WTC11 (cell line): ENCODE results near the gene PDZD2. TPM values are rescaled to one million over a fixed set of nuclear protein-coding genes. Genes with fewer than 3 reads are reported as not detected.
A peak's percentile ranks its signal among the peaks of the same experiment; 100 is the strongest.
"Not testable (repeated sequence)": the region's sequence is repeated elsewhere in the genome, so short reads cannot be mapped to it uniquely, and the experiment has no call there.

ENCODE experiments used
- ATAC-seq: fragments of 200-7000 bp; cut with Tn5 transposase; 2 replicates; pipeline ENCODE4 v1.10.0; 2021; ENCODE audit warnings: mild to moderate bottlenecking, moderate library complexity
- CTCF ChIA-PET: fragments of 300-600 bp; sonication (Branson Sonifier 250); formaldehyde crosslinking; loops from one replicate; lab custom pipeline; 2021; ENCODE audit warnings: antibody characterized with exemption; lab: Charles Lee
- POLR2A ChIA-PET: fragments of 350-600 bp; sonication (Branson Sonifier 250); formaldehyde crosslinking; loops from one replicate; lab custom pipeline; 2021; ENCODE audit warnings: antibody characterized with exemption; lab: Charles Lee
- DNase-seq: peaks from one replicate; pipeline ENCODE4 v3.0.0; 2021; ENCODE audit warnings: low spot score
- H3K27ac Mint-ChIP-seq: 2 replicates; pipeline ENCODE4 v1.8.0; 2021; ENCODE audit warnings: mixed read lengths
- H3K27me3 Mint-ChIP-seq: 2 replicates; pipeline ENCODE4 v1.8.0; 2021; ENCODE audit warnings: low read depth, mild to moderate bottlenecking, moderate library complexity, mixed read lengths
- H3K36me3 Mint-ChIP-seq: 2 replicates; pipeline ENCODE4 v1.8.0; 2021; ENCODE audit warnings: mixed read lengths
- H3K4me1 Mint-ChIP-seq: 2 replicates; pipeline ENCODE4 v1.8.0; 2022; ENCODE audit warnings: mixed read lengths
- H3K4me3 Mint-ChIP-seq: 2 replicates; pipeline ENCODE4 v1.8.0; 2021; ENCODE audit warnings: mild to moderate bottlenecking, moderate library complexity, mixed read lengths
- H3K9me3 Mint-ChIP-seq: 2 replicates; pipeline ENCODE4 v1.8.0; 2021; ENCODE audit warnings: mixed read lengths
- ARID4B ChIP-seq: sonication (generic); formaldehyde crosslinking; IDR thresholded peaks from 2 replicates; pipeline ENCODE4 v1.8.0; 2023; ENCODE audit warnings: missing genetic modification reagents, mild to moderate bottlenecking, borderline replicate concordance
- ATF2 ChIP-seq: sonication (generic); formaldehyde crosslinking; IDR thresholded peaks from 2 replicates; pipeline ENCODE4 v1.8.1; 2022; ENCODE audit warnings: low read depth, missing genetic modification reagents, borderline replicate concordance
- CREM ChIP-seq: sonication (generic); formaldehyde crosslinking; IDR thresholded peaks from 2 replicates; pipeline ENCODE4 v1.8.1; 2022; ENCODE audit warnings: mild to moderate bottlenecking, missing genetic modification reagents, moderate library complexity
- FOXP4 ChIP-seq: sonication (generic); formaldehyde crosslinking; IDR thresholded peaks from 2 replicates; pipeline ENCODE4 v1.8.0; 2022; ENCODE audit warnings: mild to moderate bottlenecking, missing genetic modification reagents
- HMGA2 ChIP-seq: fragments of 250-450 bp; sonication (Bioruptor Pico); IDR thresholded peaks from 2 replicates; pipeline ENCODE4 v1.4.0; 2021; ENCODE audit warnings: mild to moderate bottlenecking, moderate library complexity
- HMGXB4 ChIP-seq: sonication (generic); formaldehyde crosslinking; IDR thresholded peaks from 2 replicates; pipeline ENCODE4 v1.8.1; 2023; ENCODE audit warnings: mild to moderate bottlenecking, moderate library complexity, missing genetic modification reagents
- KAT7 ChIP-seq: sonication (generic); formaldehyde crosslinking; IDR thresholded peaks from 2 replicates; pipeline ENCODE4 v1.8.1; 2023; ENCODE audit warnings: missing genetic modification reagents, mild to moderate bottlenecking, borderline replicate concordance
- NFYB ChIP-seq: sonication (generic); formaldehyde crosslinking; conservative IDR thresholded peaks from 2 replicates; pipeline ENCODE4 v1.8.0; 2022; ENCODE audit warnings: low read depth, missing genetic modification reagents
- OVOL2 ChIP-seq: fragments of 250-450 bp; sonication (Bioruptor Pico); IDR thresholded peaks from 2 replicates; pipeline ENCODE4 v1.9.0; 2021; ENCODE audit warnings: mild to moderate bottlenecking, borderline replicate concordance
- SMAD3 ChIP-seq: sonication (generic); formaldehyde crosslinking; IDR thresholded peaks from 2 replicates; pipeline ENCODE4 v1.8.0; 2022; ENCODE audit warnings: missing genetic modification reagents, mild to moderate bottlenecking, borderline replicate concordance
- SP1 ChIP-seq: sonication (generic); formaldehyde crosslinking; conservative IDR thresholded peaks from 2 replicates; pipeline ENCODE4 v1.8.1; 2022; ENCODE audit warnings: missing genetic modification reagents
- STAT6 ChIP-seq: sonication (generic); formaldehyde crosslinking; conservative IDR thresholded peaks from 2 replicates; pipeline ENCODE4 v1.8.1; 2023; ENCODE audit warnings: mild to moderate bottlenecking, low read depth, missing genetic modification reagents, moderate library complexity
- ZNF232 ChIP-seq: sonication (generic); formaldehyde crosslinking; IDR thresholded peaks from 2 replicates; pipeline ENCODE4 v1.8.0; 2022; ENCODE audit warnings: mild to moderate bottlenecking, missing genetic modification reagents
- total RNA-seq: library from RNA; stranded (reverse); gene quantifications from 3 replicates; pipeline ENCODE4 v1.2.3, GENCODE V29; 2021
- TF ChIP-seq, protein P1 (sequence below): sonication (generic); formaldehyde crosslinking; IDR thresholded peaks from 2 replicates; pipeline ENCODE4 v1.8.0; 2023; ENCODE audit warnings: mild to moderate bottlenecking, missing genetic modification reagents

Gene PDZD2
- total RNA-seq, 1 experiment from 2014 or later: 11.4 TPM

DNA sequence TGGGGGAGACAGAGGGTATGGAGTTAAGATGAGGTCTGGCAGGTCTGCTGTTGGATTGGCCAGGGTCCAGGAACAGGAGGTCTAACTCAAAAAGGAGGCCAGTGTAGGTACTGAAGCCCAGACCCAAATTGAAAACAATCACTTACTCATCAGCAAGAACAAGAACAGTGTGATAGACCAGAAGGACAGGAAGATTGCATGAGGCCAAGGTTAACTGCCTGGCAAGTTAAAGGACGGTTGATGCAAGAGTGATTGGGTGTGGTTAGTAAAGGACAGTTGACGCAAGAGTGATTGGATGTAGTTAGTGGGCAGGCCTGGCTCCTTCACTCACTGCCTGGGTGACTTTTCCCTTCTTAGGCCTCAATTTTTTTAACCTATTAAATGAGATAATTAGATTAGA, 132.6 kb downstream of the PDZD2 start:
- POLR2A ChIA-PET: no interaction called here
- Mint-ChIP-seq H3K4me1 (peaks cover 31% of the 10 kb centered on the region), H3K27ac (no peak overlapping the region), H3K4me3 (no peak overlapping the region), H3K27me3 (no peaks in the 10 kb centered on the region; the same call in 1 of the 2 replicates), H3K9me3 (peaks cover 27% of the 10 kb centered on the region), H3K36me3 (peaks cover 23% of the 10 kb centered on the region)
- ATAC-seq (no peak), DNase-seq (no peak)
- TF ChIP-seq ATF2 (CRISPR knock-in tag): 0 out of 2 replicates have a peak, but pooled peaks have one; percentile 14
- no peak for TF ChIP-seq CREM (CRISPR knock-in tag)
- TF ChIP-seq FOXP4 (CRISPR knock-in tag): no peak
- CTCF ChIA-PET: interaction anchor here (1.2 to 3.3 kb wide), 2 partner anchors 38 to 135 kb away, joined by 4 to 27 read pairs; no protein-coding TSS in a partner anchor

DNA sequence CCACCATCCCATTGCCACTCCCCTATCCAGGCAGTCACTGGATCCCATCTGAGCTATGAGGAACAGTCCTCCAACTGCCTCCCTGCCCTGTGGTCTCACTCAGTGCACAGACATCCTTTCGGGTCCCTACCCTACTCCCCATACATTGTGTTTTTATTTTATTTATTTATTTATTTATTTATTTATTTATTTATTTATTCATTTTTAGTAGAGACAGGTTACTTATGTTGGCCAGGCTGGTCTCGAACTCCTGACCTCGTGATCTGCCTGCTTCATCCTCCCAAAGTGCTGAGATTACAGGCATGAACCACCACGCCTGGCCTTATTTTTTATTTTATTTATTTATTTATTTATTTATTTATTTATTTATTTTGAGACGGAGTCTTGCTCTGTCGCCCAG, 137.4 kb downstream of the PDZD2 start:
- H3K27me3 Mint-ChIP-seq, H3K27ac Mint-ChIP-seq, H3K4me1 Mint-ChIP-seq, POLR2A ChIA-PET, H3K4me3 Mint-ChIP-seq, CTCF ChIA-PET, DNase-seq, ATAC-seq: not testable (repeated sequence)
- Mint-ChIP-seq H3K9me3 (peaks cover 43% of the 10 kb centered on the region), H3K36me3 (peaks cover 41% of the 10 kb centered on the region)
- TF ChIP-seq HMGA2 (CRISPR knock-in tag): peak; percentile 65; the same call in 1 of the 2 replicates

- CTCF ChIA-PET: interaction anchor here (1.2 kb wide), 1 partner anchor 32 kb away, joined by 3 read pairs; no protein-coding TSS in a partner anchor
- DNase-seq: no peak
- Mint-ChIP-seq H3K9me3 (peaks cover 43% of the 10 kb centered on the region), H3K4me3 (no peak overlapping the region), H3K4me1 (peaks cover 6% of the 10 kb centered on the region; the same call in 1 of the 2 replicates), H3K27ac (no peak overlapping the region), H3K36me3 (peaks cover 41% of the 10 kb centered on the region), H3K27me3 (peaks cover 2% of the 10 kb centered on the region; the same call in 1 of the 2 replicates)
- POLR2A ChIA-PET: no interaction called here
- no peak for ATAC-seq
- no peak for TF ChIP-seq KAT7 (CRISPR knock-in tag)
- TF ChIP-seq NFYB: no peak
- no peak for TF ChIP-seq ZNF232 (CRISPR knock-in tag)
- TF ChIP-seq SMAD3 (CRISPR knock-in tag): no peak
- TF ChIP-seq HMGXB4 (CRISPR knock-in tag): no peak
- TF ChIP-seq STAT6 (CRISPR knock-in tag): no peak
- TF ChIP-seq ARID4B (CRISPR knock-in tag): no peak
- TF ChIP-seq SP1 (CRISPR knock-in tag): no peak
- TF ChIP-seq, protein P1, sequence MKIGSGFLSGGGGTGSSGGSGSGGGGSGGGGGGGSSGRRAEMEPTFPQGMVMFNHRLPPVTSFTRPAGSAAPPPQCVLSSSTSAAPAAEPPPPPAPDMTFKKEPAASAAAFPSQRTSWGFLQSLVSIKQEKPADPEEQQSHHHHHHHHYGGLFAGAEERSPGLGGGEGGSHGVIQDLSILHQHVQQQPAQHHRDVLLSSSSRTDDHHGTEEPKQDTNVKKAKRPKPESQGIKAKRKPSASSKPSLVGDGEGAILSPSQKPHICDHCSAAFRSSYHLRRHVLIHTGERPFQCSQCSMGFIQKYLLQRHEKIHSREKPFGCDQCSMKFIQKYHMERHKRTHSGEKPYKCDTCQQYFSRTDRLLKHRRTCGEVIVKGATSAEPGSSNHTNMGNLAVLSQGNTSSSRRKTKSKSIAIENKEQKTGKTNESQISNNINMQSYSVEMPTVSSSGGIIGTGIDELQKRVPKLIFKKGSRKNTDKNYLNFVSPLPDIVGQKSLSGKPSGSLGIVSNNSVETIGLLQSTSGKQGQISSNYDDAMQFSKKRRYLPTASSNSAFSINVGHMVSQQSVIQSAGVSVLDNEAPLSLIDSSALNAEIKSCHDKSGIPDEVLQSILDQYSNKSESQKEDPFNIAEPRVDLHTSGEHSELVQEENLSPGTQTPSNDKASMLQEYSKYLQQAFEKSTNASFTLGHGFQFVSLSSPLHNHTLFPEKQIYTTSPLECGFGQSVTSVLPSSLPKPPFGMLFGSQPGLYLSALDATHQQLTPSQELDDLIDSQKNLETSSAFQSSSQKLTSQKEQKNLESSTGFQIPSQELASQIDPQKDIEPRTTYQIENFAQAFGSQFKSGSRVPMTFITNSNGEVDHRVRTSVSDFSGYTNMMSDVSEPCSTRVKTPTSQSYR: no peak
- TF ChIP-seq OVOL2 (CRISPR knock-in tag): no peak
These were observed 138.2 kb downstream of the PDZD2 start for GRCh38 chr5:31776976-31777651.
